Activated B cell treated with CpG ODN at 0.5 μM for 24 hours (primary cell): Measurements from ENCODE around the gene LENG8. TPM values are rescaled to one million over a fixed set of nuclear protein-coding genes. Genes with fewer than 3 reads are reported as not detected.

Experiments used
- ATAC-seq: fragments of 200-7000 bp; cut with Tn5 transposase; one replicate; pipeline ENCODE4 v1.10.0; 2021; ENCODE audit warnings: low read depth, mild to moderate bottlenecking, moderate library complexity
- CTCF ChIA-PET: fragments of 350-600 bp; sonication (Branson Sonifier 250); formaldehyde crosslinking; loops from one replicate; lab custom pipeline; 2021; ENCODE audit warnings: antibody characterized with exemption; lab: Charles Lee
- POLR2A ChIA-PET: fragments of 350-600 bp; sonication (Branson Sonifier 250); formaldehyde crosslinking; loops from one replicate; lab custom pipeline; 2021; ENCODE audit warnings: antibody characterized with exemption; lab: Charles Lee
- DNase-seq: peaks from one replicate; pipeline ENCODE4 v3.0.0; 2022
- H3K27ac Mint-ChIP-seq: one replicate; pipeline ENCODE4 v1.8.0; 2020; ENCODE audit warnings: mixed read lengths
- H3K27me3 Mint-ChIP-seq: one replicate; pipeline ENCODE4 v1.8.0; 2021; ENCODE audit warnings: mixed read lengths
- H3K36me3 Mint-ChIP-seq: one replicate; pipeline ENCODE4 v1.8.0; 2021; ENCODE audit warnings: low read depth, mixed read lengths
- H3K4me1 Mint-ChIP-seq: one replicate; pipeline ENCODE4 v1.8.0; 2021; ENCODE audit warnings: mixed read lengths
- H3K4me3 Mint-ChIP-seq: one replicate; pipeline ENCODE4 v1.8.0; 2020; ENCODE audit warnings: mild to moderate bottlenecking, mixed read lengths
- H3K9me3 Mint-ChIP-seq: one replicate; pipeline ENCODE4 v1.8.0; 2020; ENCODE audit warnings: mixed read lengths
- CTCF ChIP-seq: fragments of 200-600 bp; IDR thresholded peaks from one replicate; pipeline ENCODE4 v1.8.0; 2022; ENCODE audit warnings: antibody characterized with exemption, mild to moderate bottlenecking
- intact Hi-C: fragments of 100-400 bp; cut with micrococcal nuclease; formaldehyde crosslinking; loops from one replicate; pipeline ENCODE4 v1.15.1; 2024
- total RNA-seq: library from RNA; stranded (reverse); gene quantifications from 2 replicates; pipeline ENCODE4 v1.2.3, GENCODE V29; 2022

The LENG8 gene
- total RNA-seq, 1 donor from 2014 or later = 363 TPM

DNA sequence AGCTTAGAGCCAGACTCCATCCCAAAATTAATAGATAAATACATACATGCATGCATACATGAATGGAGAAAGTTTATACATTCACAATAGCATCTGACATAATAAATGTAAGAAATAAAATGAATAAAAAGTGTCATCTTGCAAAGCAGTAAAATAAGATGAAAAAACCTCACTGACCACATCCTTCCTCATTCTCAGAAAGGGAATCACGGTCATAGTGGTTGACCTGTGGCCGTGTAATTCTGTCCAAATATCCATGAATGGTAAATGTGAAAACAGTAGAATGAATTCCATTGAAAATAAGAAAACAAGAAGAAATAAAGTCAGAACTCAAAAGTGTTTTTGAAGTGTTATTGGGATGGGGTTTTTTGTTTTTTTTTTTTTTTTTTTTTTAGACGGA is 33.9 kb downstream of the LENG8 start:
- DNase-seq = no peak
- POLR2A ChIA-PET = no interaction called here
- no peaks in the 10 kb centered on the region for H3K9me3 Mint-ChIP-seq
- peaks cover 20% of the 10 kb centered on the region for H3K4me1 Mint-ChIP-seq
- no peaks in the 10 kb centered on the region for H3K36me3 Mint-ChIP-seq
- no peak overlapping the region for H3K27ac Mint-ChIP-seq
- peaks cover 27% of the 10 kb centered on the region for H3K27me3 Mint-ChIP-seq
- CTCF ChIA-PET = interaction anchor here (1.7 to 3.9 kb wide), 3 partner anchors 171 to 194 kb away, joined by 12 to 48 read pairs (median 15); no protein-coding TSS in a partner anchor
- intact Hi-C loops = no loop called here
- no peak for TF ChIP-seq CTCF
- no peak overlapping the region for H3K4me3 Mint-ChIP-seq
- ATAC-seq = no peak

DNA sequence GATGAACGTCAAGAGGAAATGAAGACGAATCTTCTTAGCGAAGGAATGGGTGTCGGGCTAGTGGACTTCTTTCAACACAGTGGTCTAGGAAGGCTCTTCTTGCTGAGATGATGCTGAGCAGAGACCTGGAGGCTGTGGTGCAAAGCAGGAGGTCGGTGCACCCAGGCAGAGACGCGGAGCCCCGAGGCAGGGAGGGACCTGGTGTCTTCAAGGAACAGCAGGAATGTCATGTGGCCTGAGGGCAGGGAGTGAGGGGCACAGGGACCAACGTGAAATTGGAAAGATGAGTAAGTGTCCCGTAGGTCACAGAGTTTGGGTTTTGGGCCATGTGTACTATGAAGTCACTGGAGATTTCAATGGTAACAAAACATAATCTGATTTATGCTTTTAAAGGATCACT is 35.5 kb downstream of the LENG8 start:
- DNase-seq (no peak), ATAC-seq (no peak)
- ChIA-PET CTCF (no interaction called here), POLR2A (no interaction called here)
- Mint-ChIP-seq H3K36me3 (no peaks in the 10 kb centered on the region), H3K4me3 (no peak overlapping the region), H3K4me1 (peaks cover 19% of the 10 kb centered on the region), H3K9me3 (no peaks in the 10 kb centered on the region), H3K27ac (no peak overlapping the region), H3K27me3 (peaks cover 20% of the 10 kb centered on the region)
- intact Hi-C loops = no loop called here
- TF ChIP-seq CTCF = no peak

- Mint-ChIP-seq H3K4me3 (no peak overlapping the region), H3K4me1 (peaks cover 17% of the 10 kb centered on the region), H3K27me3 (peaks cover 21% of the 10 kb centered on the region), H3K36me3 (no peaks in the 10 kb centered on the region), H3K27ac (no peak overlapping the region), H3K9me3 (no peaks in the 10 kb centered on the region)
- POLR2A ChIA-PET = interaction anchor here (0.7 kb wide), 1 partner anchor 12 kb away, joined by 3 read pairs; no protein-coding TSS in a partner anchor
- TF ChIP-seq CTCF = no peak
- intact Hi-C loops = no loop called here
- CTCF ChIA-PET = interaction anchor here (0.6 to 1.0 kb wide), 3 partner anchors 147 to 191 kb away, joined by 3 to 4 read pairs (median 3); no protein-coding TSS in a partner anchor
- DNase-seq = no peak
- no peak for ATAC-seq
These were observed 36.9 kb downstream of the LENG8 start for GRCh38 chr19:54485851-54486250.

DNA sequence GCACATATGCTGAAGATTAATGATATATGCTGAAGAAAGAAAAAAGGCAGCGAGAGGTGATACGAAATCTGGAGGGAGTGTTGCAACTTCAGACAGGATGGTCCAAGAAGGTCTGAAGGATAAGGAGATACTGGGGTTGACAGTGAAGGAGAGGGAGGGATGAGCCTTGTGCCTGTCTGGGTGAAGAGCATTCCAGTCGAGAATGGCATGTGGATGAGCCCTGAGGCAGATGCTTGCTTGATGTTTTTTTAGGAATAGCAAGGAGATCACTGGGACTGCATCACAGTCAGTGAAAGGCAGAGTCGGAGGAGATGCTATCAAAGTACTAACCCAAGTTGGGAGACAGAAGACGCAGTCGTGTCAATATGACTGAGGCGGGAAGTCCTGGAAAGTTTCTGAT is 40.3 kb downstream of the LENG8 start:
- DNase-seq (no peak), ATAC-seq (no peak)
- POLR2A ChIA-PET = no interaction called here
- H3K9me3 Mint-ChIP-seq = no peaks in the 10 kb centered on the region
- H3K4me1 Mint-ChIP-seq = peaks cover 11% of the 10 kb centered on the region
- CTCF ChIA-PET = no interaction called here
- no peak overlapping the region for H3K4me3 Mint-ChIP-seq
- intact Hi-C loops = no loop called here
- H3K27me3 Mint-ChIP-seq = peaks cover 34% of the 10 kb centered on the region
- H3K27ac Mint-ChIP-seq = no peak overlapping the region
- H3K36me3 Mint-ChIP-seq = no peaks in the 10 kb centered on the region
- no peak for TF ChIP-seq CTCF

- DNase-seq = no peak
- POLR2A ChIA-PET = no interaction called here
- no peak overlapping the region for H3K4me3 Mint-ChIP-seq
- ATAC-seq = no peak
- peaks cover 11% of the 10 kb centered on the region for H3K4me1 Mint-ChIP-seq
- H3K27me3 Mint-ChIP-seq = peaks cover 32% of the 10 kb centered on the region
- no peak overlapping the region for H3K27ac Mint-ChIP-seq
- H3K9me3 Mint-ChIP-seq = no peaks in the 10 kb centered on the region
- TF ChIP-seq CTCF = no peak
- no peaks in the 10 kb centered on the region for H3K36me3 Mint-ChIP-seq
- CTCF ChIA-PET = no interaction called here
- intact Hi-C loops = no loop called here
These were observed 40.8 kb downstream of the LENG8 start for GRCh38 chr19:54489766-54490165.
